DMS53 treated with DMSO at 0.1 percent for 48 hours (cell line): Measurements from ENCODE around the gene SERPINA9.
"Not testable (repeated sequence)": the region's sequence is repeated elsewhere in the genome, so short reads cannot be mapped to it uniquely, and the experiment has no call there.

ENCODE experiments used
- DNase-seq: peaks from one replicate; lab custom pipeline; 2025; ENCODE audit not compliant: unreplicated experiment; lab: John Stamatoyannopoulos, UW

SERPINA9 gene

GRCh38 chr14:94486883-94487282 is 10.9 kb upstream of the SERPINA9 start:
- no peak for DNase-seq

- DNase-seq = no peak
Measured at GRCh38 chr14:94485944-94486841, 10.2 kb upstream of the SERPINA9 start.

GRCh38 chr14:94484481-94484880 is 8.5 kb upstream of the SERPINA9 start:
- DNase-seq = no peak

GRCh38 chr14:94483729-94484275 is 7.8 kb upstream of the SERPINA9 start:
- no peak for DNase-seq

- DNase-seq = no peak
Measured at GRCh38 chr14:94483071-94483451, 7.1 kb upstream of the SERPINA9 start.

DNA sequence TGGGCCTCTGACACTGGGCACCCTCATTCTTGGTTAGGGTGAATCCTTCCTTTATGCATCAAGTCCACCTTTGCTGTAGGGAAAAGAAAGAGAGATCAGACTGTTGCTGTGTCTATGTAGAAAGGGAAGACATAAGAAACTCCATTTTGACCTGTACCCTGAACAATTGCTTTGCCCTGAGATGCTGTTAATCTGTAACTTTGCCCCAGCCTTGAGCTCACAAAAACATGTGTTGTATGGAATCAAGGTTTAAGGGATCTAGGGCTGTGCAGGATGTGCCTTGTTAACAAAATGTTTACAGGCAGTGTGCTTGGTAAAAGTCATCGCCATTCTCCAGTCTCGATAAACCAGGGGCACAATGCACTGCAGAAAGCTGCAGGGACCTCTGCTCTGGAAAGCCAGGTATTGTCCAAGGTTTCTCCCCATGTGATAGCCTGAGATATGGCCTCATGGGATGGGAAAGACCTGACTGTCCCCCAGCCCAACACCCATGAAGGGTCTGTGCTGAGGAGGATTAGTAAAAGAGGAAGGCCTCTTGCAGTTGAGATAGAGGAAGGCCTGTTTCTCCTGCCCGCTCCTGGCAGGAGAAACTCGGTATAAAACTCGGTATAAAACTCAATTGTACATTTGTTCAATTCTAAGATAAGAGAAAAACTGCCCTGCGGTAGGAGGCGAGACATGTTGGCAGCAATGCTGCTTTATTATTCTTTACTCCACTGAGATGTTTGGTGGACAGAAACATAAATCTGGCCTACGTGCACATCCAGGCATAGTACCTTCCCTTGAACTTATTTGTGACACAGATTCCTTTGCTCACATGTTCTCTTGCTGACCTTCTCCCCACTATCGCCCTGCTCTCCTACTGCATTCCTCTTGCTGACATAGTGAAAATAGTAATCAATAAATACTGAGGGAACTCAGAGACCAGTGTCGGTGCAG is 6.4 kb upstream of the SERPINA9 start:
- not testable (repeated sequence) for DNase-seq

DNA sequence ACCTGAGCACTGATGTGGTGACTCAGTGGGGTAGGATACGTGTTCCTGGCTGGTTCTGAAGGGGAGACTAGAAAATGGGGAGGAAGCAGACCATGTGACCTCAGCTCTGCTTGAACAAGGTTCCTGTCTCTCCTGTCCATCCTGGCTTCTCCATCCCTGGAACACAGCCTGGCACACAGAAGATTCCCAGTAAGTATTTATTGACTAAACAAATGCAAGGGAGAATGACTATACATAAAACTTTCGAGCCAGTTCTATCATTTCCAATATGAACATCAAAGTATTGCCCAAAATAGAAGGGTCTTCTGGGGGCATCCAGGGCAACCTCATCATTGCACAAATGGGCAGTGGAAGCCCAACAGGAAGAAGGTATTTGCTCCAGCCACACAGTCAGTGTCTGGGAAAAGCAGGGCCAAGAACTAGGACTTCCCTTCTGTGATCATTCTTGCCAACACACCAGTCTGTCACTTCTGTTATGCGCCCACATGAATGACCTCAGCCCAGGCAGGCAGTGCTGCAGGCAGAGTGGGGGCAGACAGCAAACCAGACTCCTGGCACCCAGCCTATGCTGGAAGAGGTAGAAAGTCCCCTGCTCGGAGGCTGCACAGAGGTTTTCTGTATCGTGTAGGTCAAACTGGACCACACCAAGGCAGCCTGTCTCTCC is 5.6 kb upstream of the SERPINA9 start:
- DNase-seq = no peak

GRCh38 chr14:94480809-94481208 is 4.8 kb upstream of the SERPINA9 start:
- no peak for DNase-seq

DNA sequence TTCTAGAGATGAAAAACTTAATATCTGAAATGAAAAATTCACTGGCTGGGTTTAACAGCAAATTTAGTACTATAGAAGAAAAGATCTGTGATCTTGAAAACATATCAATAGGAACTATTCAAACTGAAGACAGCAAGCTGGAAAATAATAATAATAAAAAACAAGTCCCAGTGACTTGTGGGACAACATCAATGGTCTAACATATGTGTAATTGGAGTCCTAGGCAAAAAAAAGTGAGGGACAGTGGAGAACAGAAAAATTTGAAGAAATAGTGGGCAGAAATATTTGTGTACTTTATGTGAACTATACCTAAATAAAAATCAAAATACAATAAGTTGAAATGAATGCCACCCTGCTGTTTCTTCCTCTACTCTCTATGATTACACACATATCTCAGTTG is 2.4 kb upstream of the SERPINA9 start:
- no peak for DNase-seq

DNA sequence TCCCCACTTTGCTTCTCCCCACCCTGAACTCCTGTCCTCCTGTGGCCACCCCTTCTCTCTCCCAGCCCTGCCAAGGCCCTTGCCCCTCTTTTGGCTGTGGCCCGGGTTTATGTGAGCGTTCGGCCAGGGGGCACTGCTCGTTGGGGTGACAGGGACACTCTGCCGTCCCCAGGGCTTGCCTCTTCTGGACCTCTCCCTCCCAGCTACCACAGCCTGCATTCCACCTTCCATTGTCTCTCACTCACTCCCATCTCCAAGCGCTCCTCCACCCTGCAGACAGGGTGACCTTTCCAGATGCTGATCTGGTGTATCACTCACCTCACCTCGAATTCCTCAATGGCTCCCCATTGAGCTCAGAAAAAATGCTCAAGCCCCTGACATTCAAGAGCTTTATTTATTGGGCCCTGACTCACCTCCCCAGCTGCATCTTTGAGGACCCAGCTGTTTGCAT is 1.4 kb downstream of the SERPINA9 start:
- DNase-seq = no peak

- no peak for DNase-seq
Measured at GRCh38 chr14:94473666-94474410, 2.2 kb downstream of the SERPINA9 start.

DNA sequence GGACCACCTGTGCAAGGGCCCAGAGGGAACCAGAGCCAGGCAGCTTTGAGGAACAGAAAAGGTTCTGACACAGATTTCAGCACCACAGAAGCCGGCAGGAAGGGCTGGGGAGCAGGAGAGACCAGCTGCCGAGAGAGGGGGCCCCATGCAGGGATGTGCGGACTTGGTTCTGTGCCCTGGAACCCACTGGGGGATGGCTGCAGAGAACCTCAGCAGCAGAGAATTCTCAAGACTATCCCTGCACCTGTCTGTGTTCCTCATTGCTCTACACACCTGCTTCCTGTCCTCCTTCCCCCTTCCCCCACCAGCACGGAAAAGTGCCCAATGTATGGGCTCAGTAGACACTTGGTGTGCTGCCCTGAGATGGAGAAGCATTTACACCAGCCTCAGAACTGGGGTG is 3.2 kb downstream of the SERPINA9 start:
- no peak for DNase-seq

- DNase-seq = no peak
Measured at GRCh38 chr14:94471045-94471444, 5.0 kb downstream of the SERPINA9 start.

DNA sequence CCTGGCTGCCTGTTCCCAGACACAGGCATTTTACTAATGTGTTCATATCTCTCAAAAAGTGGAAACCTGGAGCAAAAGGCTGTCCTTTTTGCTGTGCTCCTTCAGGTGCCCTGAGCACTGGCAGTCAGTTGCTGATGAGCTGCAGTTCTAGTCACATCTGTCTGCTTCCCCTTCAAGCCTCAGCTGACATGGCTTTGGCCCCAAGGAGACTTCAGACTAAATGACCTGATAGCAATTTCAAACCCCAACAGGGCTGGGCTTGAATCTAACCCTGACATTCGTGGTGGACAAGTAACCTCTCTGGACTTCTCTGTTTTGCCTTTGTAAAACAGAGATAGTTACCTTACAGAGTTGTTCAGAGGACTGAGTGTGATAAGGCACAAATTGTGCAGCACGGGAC is 5.7 kb downstream of the SERPINA9 start:
- DNase-seq = no peak

DNA sequence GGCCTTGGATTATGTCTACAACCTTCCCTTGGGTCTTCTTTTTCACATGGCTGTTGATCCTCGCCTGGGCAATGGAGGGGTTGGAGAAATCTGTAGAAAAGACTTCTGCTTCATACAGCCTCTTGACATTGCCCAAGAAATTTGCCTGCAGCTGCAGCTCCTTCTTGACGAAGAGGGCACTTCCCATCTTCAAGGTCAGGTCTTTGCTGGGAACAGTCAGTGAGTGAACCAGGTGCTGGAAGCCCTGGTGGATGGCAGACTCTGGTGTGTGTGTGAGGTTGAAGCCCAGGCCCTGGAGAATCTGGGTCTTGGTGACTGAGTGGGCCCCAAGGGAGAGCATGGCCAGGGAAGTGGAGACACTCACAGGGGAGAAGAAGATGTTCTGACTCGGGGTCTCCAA is 6.7 kb downstream of the SERPINA9 start:
- DNase-seq = no peak

DNA sequence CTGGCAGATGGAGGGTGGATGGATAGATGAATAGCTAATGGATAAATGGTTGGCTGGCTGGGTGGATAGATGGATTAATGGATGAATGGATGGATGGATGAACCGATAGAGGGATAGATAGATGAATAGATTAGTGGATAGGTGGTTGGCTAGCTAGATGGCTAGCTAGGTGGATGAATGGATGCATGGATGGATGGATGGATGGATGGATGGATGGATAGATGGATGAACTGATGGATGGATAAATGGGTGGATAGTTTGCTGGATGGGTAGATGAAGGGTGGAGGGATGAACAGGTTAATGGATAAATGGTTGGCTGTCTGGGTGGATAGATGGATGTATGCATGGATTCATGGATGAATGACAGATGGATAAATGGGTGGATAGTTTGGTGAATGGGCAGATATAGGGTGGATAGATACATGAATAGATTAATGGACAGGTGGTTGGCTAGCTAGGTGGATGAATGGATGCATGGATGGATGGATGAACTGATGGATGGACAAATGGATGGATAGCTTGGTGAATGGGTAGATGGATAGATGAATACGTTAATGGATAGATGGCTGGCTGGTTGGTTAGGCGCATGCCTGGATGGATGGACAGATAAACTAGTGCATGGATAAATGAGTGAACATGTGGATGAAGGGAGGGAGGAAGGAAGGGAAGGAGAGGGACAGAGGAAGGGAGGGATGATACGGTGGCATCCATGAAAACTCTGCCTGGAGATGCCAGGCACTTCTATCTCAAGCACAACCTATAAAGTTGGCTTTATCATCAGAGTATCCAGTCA is 8.1 kb downstream of the SERPINA9 start:
- no peak for DNase-seq

DNA sequence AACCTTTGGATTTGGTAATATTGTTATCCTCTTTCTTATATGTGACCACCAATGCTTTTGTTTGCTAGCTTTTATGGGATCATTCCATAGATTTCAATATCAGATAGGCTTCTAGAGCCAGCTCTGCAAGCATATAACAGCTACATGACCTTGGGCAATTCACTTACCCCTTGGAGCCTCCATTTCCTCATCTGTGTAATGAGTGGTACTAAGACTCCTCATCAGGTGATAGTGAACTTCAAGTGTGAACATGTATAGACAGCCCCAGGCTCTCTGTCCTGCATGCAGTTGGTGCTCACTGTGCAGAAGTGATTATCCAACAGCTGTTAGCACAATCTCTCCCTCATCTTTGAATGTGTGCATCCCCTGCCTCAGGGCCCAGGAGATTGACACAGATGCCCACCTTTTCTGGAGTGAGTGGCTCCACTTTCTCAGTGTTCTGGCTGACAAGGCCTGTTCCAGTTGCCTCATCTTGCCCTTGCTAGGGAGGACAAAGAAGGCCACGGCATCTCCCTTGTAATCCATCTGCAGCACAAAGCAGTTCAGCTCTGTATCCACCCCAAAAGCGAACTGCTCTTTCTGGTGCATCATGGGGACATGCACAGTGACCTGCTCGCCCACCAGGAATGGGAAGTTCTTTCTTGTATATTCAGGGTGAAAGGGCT is 9.2 kb downstream of the SERPINA9 start:
- no peak for DNase-seq

GRCh38 chr14:94465042-94465441 is 11.0 kb downstream of the SERPINA9 start:
- DNase-seq = no peak

DNA sequence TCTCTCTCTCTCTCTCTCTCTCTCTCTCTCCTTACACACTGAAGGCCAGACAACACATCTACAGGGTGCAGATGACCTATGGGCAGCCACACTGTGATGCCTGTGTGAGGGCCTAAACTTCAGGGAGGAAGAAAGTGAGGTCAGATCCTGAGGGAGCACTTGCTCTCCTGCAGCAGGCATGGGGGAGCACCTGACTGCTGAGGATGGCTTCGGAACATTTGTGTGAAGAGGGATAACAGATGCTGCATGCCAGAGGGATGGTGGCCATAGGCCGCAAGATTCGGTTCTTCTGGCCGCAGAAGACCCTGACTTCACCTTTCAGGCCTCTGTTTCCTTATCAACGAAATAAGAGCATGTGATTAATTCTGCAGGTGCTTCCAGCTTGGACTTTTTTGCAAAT is 11.7 kb downstream of the SERPINA9 start:
- DNase-seq = no peak
